HepG2 (cell line): Measurements from ENCODE around the gene LRR1. TPM values are rescaled to one million over a fixed set of nuclear protein-coding genes. Genes with fewer than 3 reads are reported as not detected.

ENCODE experiments used
- CAMTA2 ChIP-seq: sonication (generic); formaldehyde crosslinking; IDR thresholded peaks from 2 replicates; pipeline ENCODE4 v1.4.0; 2020; ENCODE audit warnings: mild to moderate bottlenecking, missing genetic modification reagents, borderline replicate concordance
- CENPX ChIP-seq: sonication (generic); formaldehyde crosslinking; IDR thresholded peaks from 2 replicates; pipeline ENCODE4 v1.9.0; 2021; ENCODE audit warnings: mild to moderate bottlenecking, missing genetic modification reagents, moderate library complexity
- HOXA5 ChIP-seq: sonication (generic); formaldehyde crosslinking; IDR thresholded peaks from 2 replicates; pipeline ENCODE4 v1.4.0; 2020; ENCODE audit warnings: missing genetic modification reagents
- MAFF ChIP-seq: IDR thresholded peaks from 2 replicates; pipeline ENCODE4 v1.6.1; 2011; ENCODE audit warnings: low read depth, low read length, improper control_type of control experiment
- MXD4 ChIP-seq: IDR thresholded peaks from 2 replicates; pipeline ENCODE4 v1.6.1; 2016; ENCODE audit warnings: mild to moderate bottlenecking, missing biosample characterization, missing genetic modification reagents
- RORA ChIP-seq: sonication (generic); formaldehyde crosslinking; IDR thresholded peaks from 2 replicates; pipeline ENCODE4 v1.5.0; 2020; ENCODE audit warnings: mild to moderate bottlenecking, missing genetic modification reagents, moderate library complexity
- SIN3B ChIP-seq: fragments of 150-350 bp; IDR thresholded peaks from 2 replicates; pipeline ENCODE4 v1.6.1; 2014; ENCODE audit warnings: low read length
- ZBTB20 ChIP-seq: sonication (generic); formaldehyde crosslinking; IDR thresholded peaks from 2 replicates; pipeline ENCODE4 v1.8.1; 2023; ENCODE audit warnings: missing genetic modification reagents, low read depth, mild to moderate bottlenecking, borderline replicate concordance
- ZFYVE20 ChIP-seq: sonication (generic); formaldehyde crosslinking; IDR thresholded peaks from 2 replicates; pipeline ENCODE4 v1.8.0; 2023; ENCODE audit warnings: low read depth, mild to moderate bottlenecking, moderate library complexity, missing genetic modification reagents, borderline replicate concordance
- ZNF333 ChIP-seq: sonication (generic); formaldehyde crosslinking; IDR thresholded peaks from 2 replicates; pipeline ENCODE4 v1.4.0; 2020; ENCODE audit warnings: mild to moderate bottlenecking, missing genetic modification reagents, borderline replicate concordance
- ZNF432 ChIP-seq: sonication (generic); formaldehyde crosslinking; IDR thresholded peaks from 2 replicates; pipeline ENCODE4 v1.5.0; 2020; ENCODE audit warnings: missing genetic modification reagents, mild to moderate bottlenecking, borderline replicate concordance
- ZNF562 ChIP-seq: sonication (generic); formaldehyde crosslinking; IDR thresholded peaks from 2 replicates; pipeline ENCODE4 v1.8.0; 2022; ENCODE audit warnings: missing genetic modification reagents, borderline replicate concordance
- ZNF761 ChIP-seq: sonication (generic); formaldehyde crosslinking; conservative IDR thresholded peaks from 2 replicates; pipeline ENCODE4 v1.4.0; 2020; ENCODE audit warnings: mild to moderate bottlenecking, missing genetic modification reagents
- ZNF773 ChIP-seq: sonication (generic); formaldehyde crosslinking; IDR thresholded peaks from 2 replicates; pipeline ENCODE4 v1.4.0; 2020; ENCODE audit warnings: missing genetic modification reagents, borderline replicate concordance
- polyA plus RNA-seq, 8 experiments: library from polyadenylated mRNA; depleted of rRNA in 3 of 8; stranded (reverse) in 7 of 8; unstranded in 1 of 8; fragments of >200 nt; fragmentation: Illumina TruSeq in 4 of 8; extraction: Trizol in 4 of 8; gene quantifications; 2 replicates each; pipeline versions ENCODE4 v1.2.1 to v1.2.3, GENCODE V29; 2011 to 2016; ENCODE audit warnings: low read depth in 4 of 8, missing spikeins in 1 of 8, mixed read lengths in 1 of 8; ENCODE audit not compliant: insufficient read depth in 1 of 8
- total RNA-seq, 5 experiments: library from RNA; depleted of rRNA; stranded (reverse); fragments of >200 nt; fragmentation: Illumina TruSeq; extraction: Trizol; gene quantifications; 2 replicates each; pipeline ENCODE4 v1.2.3, GENCODE V29; 2016; ENCODE audit warnings: low read depth in 1 of 5
- TF ChIP-seq, protein P1 (sequence below): sonication (generic); formaldehyde crosslinking; IDR thresholded peaks from 2 replicates; pipeline ENCODE4 v1.8.1; 2022; ENCODE audit warnings: mild to moderate bottlenecking, missing genetic modification reagents
- TF ChIP-seq, protein P2 (sequence below): sonication (generic); formaldehyde crosslinking; IDR thresholded peaks from 2 replicates; pipeline ENCODE4 v1.5.0; 2020; ENCODE audit warnings: mild to moderate bottlenecking, low read depth, missing genetic modification reagents, borderline replicate concordance
- TF ChIP-seq, protein P3 (sequence below): sonication (generic); formaldehyde crosslinking; IDR thresholded peaks from 2 replicates; pipeline ENCODE4 v1.8.0; 2022; ENCODE audit warnings: missing genetic modification reagents, low read depth, mild to moderate bottlenecking, borderline replicate concordance
- TF ChIP-seq, protein P4 (sequence below): sonication (generic); formaldehyde crosslinking; IDR thresholded peaks from 2 replicates; pipeline ENCODE4 v1.4.0; 2020; ENCODE audit warnings: missing genetic modification reagents

Gene LRR1
- total and polyA plus RNA-seq, 2 of the 13 experiments (the other 11 are each of a cell fraction or from before 2014, with no cell fraction given): 7.0 to 36.2 TPM

DNA sequence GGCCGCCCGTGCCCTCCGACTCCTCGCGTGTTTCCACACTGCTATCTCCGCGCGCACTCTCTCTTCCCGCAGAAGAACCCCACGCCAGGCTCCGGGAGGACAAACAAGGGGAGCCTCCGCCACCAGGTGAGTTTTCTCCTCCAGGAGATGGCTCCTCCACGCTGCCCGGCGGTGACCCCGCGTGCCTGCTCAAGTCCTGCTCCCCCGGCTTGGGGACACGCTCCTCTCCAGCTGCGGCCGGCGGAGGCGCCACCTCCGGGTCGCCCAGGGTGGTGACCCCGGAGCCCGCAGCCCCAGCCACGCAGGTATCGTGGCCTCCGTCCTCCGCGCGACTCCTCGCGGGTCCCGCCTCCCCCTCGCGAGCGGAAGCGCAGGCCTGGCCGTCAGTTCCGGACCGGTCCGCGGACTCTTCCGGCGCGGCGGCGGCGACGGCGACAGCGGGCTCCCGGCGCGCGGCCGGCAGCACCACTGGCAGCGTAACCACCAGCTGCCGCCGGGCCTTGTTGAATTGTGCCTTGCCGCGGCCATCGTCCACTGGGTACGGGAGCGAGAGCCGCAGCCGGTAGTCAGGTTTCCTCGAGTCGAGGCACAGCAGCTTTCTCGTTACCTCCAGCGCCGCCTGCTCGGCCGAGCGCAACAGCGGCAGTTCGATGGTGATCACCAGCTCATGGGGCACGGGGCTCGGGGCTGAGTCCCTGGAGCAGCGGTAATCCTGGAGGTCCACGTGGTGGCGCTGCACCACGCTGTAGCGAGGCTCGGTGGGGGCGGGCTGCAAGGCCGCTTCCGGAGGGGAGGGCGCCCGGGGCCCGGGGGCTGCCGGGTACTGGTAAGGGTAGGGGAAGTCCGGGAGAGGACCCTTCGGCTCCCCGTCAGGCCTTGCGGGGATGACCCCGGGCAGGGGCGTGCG, 35.2 kb downstream of the LRR1 start (continued):
- TF ChIP-seq, protein P1, sequence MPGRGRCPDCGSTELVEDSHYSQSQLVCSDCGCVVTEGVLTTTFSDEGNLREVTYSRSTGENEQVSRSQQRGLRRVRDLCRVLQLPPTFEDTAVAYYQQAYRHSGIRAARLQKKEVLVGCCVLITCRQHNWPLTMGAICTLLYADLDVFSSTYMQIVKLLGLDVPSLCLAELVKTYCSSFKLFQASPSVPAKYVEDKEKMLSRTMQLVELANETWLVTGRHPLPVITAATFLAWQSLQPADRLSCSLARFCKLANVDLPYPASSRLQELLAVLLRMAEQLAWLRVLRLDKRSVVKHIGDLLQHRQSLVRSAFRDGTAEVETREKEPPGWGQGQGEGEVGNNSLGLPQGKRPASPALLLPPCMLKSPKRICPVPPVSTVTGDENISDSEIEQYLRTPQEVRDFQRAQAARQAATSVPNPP (CRISPR knock-in tag): peak; percentile 70
- no peak for TF ChIP-seq CENPX (CRISPR knock-in tag)
- no peak; the same call in 1 of the 2 replicates for TF ChIP-seq ZFYVE20 (CRISPR knock-in tag)
- TF ChIP-seq MAFF: no peak
- TF ChIP-seq SIN3B: no peak
- no peak; the same call in 1 of the 2 replicates for TF ChIP-seq ZNF432 (CRISPR knock-in tag)
- no peak; the same call in none of the 2 replicates for TF ChIP-seq ZBTB20
- TF ChIP-seq, protein P2, sequence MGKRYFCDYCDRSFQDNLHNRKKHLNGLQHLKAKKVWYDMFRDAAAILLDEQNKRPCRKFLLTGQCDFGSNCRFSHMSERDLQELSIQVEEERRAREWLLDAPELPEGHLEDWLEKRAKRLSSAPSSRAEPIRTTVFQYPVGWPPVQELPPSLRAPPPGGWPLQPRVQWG (CRISPR knock-in tag): no peak
- TF ChIP-seq, protein P3, sequence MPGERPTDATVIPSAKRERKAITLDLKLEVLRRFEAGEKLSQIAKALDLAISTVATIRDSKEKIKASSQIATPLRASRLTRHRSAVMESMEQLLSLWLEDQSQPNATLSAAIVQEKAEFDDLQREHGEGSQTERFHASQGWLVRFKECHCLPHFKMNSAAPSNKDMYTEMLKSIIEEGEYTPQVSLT (CRISPR knock-in tag): no peak; the same call in 1 of the 2 replicates
- peak; percentile 65; the same call in 1 of the 2 replicates for TF ChIP-seq ZNF562 (CRISPR knock-in tag)
- TF ChIP-seq MXD4 (CRISPR knock-in tag): peak; percentile 30; the same call in 1 of the 2 replicates
- no peak for TF ChIP-seq RORA (CRISPR knock-in tag)
- peak; percentile 93 for TF ChIP-seq ZNF761 (CRISPR knock-in tag)
- peak; percentile 79; the same call in 1 of the 2 replicates for TF ChIP-seq ZNF333
- TF ChIP-seq CAMTA2 (CRISPR knock-in tag): no peak; the same call in 1 of the 2 replicates
- TF ChIP-seq, protein P4, sequence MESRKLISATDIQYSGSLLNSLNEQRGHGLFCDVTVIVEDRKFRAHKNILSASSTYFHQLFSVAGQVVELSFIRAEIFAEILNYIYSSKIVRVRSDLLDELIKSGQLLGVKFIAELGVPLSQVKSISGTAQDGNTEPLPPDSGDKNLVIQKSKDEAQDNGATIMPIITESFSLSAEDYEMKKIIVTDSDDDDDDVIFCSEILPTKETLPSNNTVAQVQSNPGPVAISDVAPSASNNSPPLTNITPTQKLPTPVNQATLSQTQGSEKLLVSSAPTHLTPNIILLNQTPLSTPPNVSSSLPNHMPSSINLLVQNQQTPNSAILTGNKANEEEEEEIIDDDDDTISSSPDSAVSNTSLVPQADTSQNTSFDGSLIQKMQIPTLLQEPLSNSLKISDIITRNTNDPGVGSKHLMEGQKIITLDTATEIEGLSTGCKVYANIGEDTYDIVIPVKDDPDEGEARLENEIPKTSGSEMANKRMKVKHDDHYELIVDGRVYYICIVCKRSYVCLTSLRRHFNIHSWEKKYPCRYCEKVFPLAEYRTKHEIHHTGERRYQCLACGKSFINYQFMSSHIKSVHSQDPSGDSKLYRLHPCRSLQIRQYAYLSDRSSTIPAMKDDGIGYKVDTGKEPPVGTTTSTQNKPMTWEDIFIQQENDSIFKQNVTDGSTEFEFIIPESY (CRISPR knock-in tag): 0 out of 2 replicates have a peak, but pooled peaks have one; percentile 23
- no peak for TF ChIP-seq ZNF773 (CRISPR knock-in tag)
- peak; percentile 53; the same call in 1 of the 2 replicates for TF ChIP-seq HOXA5 (CRISPR knock-in tag)
